Superior temporal gyrus (tissue), 1 donor: ENCODE measurements around the gene LAMTOR4.
"Not testable (repeated sequence)": the region's sequence is repeated elsewhere in the genome, so short reads cannot be mapped to it uniquely, and the experiment has no call there.

Source experiments
- DNase-seq: peaks from one replicate; pipeline ENCODE4 v3.0.0-alpha.2; 2016; ENCODE audit errors: extremely low spot score

The LAMTOR4 gene

GRCh38 chr7:100122568-100122967 lies 26.1 kb upstream of the LAMTOR4 start:
- DNase-seq, result no peak

GRCh38 chr7:100124301-100125230 lies 24.2 kb upstream of the LAMTOR4 start:
- DNase-seq, result no peak

- DNase-seq, result no peak
These were observed 22.3 kb upstream of the LAMTOR4 start for GRCh38 chr7:100126239-100126930.

- peak; percentile 93 for DNase-seq
These were observed 21.5 kb upstream of the LAMTOR4 start, which contains the start of gene MBLAC1 for GRCh38 chr7:100126931-100127865. Gene MBLAC1, plus strand, starts transcription at chr7:100126967. Its CDS starts 429 bp downstream, at chr7:100127396.

- DNase-seq, result no peak
These were observed 20.7 kb upstream of the LAMTOR4 start for GRCh38 chr7:100127866-100128636.

- no peak for DNase-seq
These were observed 20.1 kb upstream of the LAMTOR4 start for GRCh38 chr7:100128637-100128963.

- not testable (repeated sequence) for DNase-seq
These were observed 18.5 kb upstream of the LAMTOR4 start for GRCh38 chr7:100130220-100130607.

GRCh38 chr7:100130608-100131453 lies 17.9 kb upstream of the LAMTOR4 start:
- DNase-seq, result peak; percentile 83

GRCh38 chr7:100132126-100132525 lies 16.6 kb upstream of the LAMTOR4 start:
- DNase-seq, result no peak

- DNase-seq, result peak; percentile 52
These were observed 16.0 kb upstream of the LAMTOR4 start for GRCh38 chr7:100132697-100133151.

- no peak for DNase-seq
These were observed 10.6 kb upstream of the LAMTOR4 start for GRCh38 chr7:100137851-100138760.

GRCh38 chr7:100141555-100141949 lies 7.2 kb upstream of the LAMTOR4 start:
- DNase-seq, result no peak

- no peak for DNase-seq
These were observed 6.3 kb upstream of the LAMTOR4 start for GRCh38 chr7:100142461-100142860.

- DNase-seq, result not testable (repeated sequence)
These were observed 2.4 kb upstream of the LAMTOR4 start for GRCh38 chr7:100146350-100146749.

GRCh38 chr7:100147278-100147677 lies 1.4 kb upstream of the LAMTOR4 start:
- DNase-seq, result no peak

- DNase-seq, result no peak
These were observed 526 bp upstream of the LAMTOR4 start for GRCh38 chr7:100148225-100148558.

GRCh38 chr7:100152404-100152803 lies 3.7 kb downstream of the LAMTOR4 start:
- DNase-seq, result no peak

- no peak for DNase-seq
These were observed 4.4 kb downstream of the LAMTOR4 start for GRCh38 chr7:100152937-100153666.
